A172 (cell line): ENCODE results near the gene OTULIN. TPM values are rescaled to one million over a fixed set of nuclear protein-coding genes. Genes with fewer than 3 reads are reported as not detected.

Source experiments
- DNase-seq: peaks from one replicate; pipeline ENCODE4 v3.0.0-alpha.2; 2015; ENCODE audit warnings: low spot score
- total RNA-seq: library from RNA; depleted of rRNA; stranded (reverse); fragments of >200 nt; shearing (Covaris generic); gene quantifications from 2 replicates; pipeline ENCODE4 v1.2.3, GENCODE V29; 2014; rRNA removed

OTULIN gene
- 34.4 and 36.1 TPM in 2 replicates for total RNA-seq

DNA sequence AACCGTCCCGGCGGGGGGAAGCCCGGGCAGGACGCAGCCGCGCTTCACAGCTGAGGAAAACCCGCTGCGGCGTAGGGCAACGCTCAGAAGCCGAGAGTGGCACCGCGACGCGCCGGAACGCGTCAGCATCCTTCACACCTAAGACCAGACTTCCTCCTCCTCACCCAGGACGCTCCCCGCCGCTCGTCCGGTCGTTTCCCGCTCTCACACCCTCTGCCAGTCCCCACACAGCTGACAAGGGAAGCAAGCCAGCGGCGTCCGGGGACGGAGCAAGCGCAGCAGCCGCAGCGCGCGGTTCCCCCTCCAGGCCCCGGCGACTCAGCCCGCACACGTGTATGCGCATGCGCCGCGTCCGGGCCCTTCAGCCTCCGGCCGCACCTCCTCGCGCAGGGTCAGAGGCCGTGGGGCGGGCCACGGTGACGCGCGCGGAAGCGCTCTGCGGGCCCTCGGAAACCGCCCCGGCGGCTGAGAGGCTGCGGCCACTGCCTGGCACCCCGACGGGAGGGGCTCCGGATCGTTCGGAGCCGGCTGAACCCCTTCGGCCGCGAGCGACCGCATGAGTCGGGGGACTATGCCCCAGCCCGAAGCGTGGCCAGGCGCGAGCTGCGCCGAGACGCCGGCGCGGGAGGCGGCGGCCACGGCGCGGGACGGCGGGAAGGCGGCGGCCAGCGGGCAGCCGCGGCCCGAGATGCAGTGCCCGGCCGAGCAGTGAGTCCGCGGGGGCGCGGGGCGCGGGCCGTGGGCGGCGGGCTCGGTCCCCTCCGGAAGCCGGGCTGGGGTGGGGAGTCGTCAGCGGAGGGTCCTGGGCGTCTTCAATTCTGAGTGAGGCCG lies at the start of gene OTULIN:
OTULIN (plus strand) TSS at position 449 of the 831 bp plus-strand sequence; CDS start at position 557, 108 bp downstream.
- peak; percentile 86 for DNase-seq

- no peak for DNase-seq
Observed at GRCh38 chr5:14615365-14615764, 49.2 kb upstream of the OTULIN start.

DNA sequence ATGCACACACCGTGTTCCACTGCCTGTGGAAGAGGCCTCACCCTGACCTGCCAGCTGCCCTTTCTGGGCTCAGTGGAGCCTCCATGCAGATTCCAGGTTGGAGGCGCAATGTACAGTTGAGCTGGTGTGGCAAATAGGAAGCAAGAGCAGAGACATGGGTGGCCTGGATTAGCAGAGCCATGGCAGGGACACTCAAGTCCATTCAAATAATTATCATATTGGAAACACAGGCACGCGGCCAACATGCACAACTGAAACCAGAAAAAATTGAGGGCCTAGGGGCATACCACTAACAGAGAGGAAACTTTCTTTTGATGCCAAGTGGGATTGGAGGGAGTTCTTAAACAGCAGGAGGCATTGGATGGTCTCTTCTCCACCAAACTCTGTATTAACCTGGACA lies 47.1 kb upstream of the OTULIN start:
- DNase-seq, result no peak

- no peak for DNase-seq
Observed at GRCh38 chr5:14627270-14627669, 37.2 kb upstream of the OTULIN start.

GRCh38 chr5:14628346-14628745 lies 36.2 kb upstream of the OTULIN start:
- DNase-seq, result peak; percentile 56

GRCh38 chr5:14630671-14631070 lies 33.8 kb upstream of the OTULIN start:
- DNase-seq, result no peak

DNA sequence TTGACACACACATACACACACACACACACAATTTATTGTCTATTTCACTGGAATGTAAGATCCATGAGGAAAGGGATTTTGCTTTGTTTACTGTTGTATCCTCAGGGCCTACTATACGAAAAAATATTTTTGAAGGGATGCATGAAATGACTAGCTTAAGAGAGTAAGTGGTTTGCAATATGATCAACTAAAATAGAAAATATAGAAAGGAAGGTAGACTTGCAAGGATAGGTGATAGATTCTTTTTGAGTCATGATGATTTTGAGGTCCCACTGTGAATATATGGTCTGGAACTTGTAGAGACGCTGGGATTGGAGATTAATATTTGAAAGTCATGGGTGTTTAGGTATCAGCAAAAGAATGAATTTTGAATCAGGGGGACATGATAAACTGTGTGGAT lies 28.9 kb upstream of the OTULIN start:
- DNase-seq, result no peak

DNA sequence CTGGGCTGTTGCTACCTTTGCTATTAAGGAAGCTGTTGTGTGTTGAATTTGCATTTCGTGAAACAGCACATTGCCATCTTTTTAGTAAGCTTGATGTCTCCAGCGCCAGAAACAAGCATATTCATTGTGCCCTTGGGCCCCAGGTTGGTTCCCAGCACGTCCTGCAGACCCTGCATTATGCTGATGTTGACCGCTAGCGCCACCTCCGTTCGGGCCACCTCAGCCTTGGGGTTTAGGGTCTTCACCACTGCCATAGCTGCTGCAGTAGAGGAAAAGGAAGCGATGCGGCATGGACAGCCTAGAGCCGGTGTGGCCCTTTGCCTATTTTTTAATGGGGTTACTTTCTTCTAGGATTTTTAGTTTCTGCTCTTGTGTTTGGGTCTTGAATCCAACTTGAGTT lies 23.8 kb upstream of the OTULIN start:
- no peak for DNase-seq

- no peak for DNase-seq
Observed at GRCh38 chr5:14644623-14645237, 19.8 kb upstream of the OTULIN start.

DNA sequence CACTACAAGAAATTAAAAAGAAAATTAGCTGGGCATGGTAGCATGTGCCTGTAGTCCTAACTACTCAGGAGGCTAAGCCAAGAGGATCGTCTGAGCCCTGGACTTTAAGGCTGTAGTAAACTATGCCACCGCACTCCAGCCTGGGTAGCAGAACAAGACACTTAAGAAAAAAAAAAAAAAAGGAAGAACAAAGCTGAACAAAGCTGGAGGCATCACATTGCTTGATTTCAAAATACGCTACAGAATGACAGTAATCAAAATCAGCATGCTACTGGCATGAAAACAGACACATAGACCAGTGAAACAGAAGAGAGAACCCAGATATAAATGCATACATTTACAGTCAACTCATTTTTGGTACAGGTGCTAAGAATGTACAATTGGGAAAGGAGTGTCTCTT lies 14.5 kb upstream of the OTULIN start:
- DNase-seq, result no peak

DNA sequence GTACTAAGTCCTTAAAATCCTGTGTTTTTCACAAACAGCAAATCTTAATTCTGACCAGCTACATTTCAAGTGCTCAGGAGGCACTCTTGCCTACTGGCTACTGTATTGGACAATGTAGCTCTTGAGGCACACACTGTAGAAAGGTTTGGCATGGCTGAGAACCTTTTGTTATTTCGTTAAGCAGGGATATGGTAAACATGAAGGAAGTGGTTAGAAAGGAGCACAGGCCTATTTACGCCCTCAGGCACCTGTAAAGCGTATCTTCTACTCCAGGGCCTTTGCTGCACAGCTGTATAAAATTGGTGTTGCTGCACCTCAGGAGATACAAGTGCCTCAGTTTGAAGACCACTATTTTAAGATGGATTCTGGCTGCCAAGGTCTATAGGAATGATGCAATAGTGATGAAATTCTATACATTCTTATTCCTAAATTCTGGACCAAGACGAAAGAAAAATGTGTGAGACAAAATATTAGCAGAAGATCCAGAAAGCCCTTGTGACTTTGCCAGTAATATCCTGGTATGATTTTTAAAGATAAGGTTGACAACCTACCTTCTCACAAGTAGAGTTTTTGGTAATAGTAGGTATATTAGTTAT lies 9.3 kb upstream of the OTULIN start:
- DNase-seq, result no peak

DNA sequence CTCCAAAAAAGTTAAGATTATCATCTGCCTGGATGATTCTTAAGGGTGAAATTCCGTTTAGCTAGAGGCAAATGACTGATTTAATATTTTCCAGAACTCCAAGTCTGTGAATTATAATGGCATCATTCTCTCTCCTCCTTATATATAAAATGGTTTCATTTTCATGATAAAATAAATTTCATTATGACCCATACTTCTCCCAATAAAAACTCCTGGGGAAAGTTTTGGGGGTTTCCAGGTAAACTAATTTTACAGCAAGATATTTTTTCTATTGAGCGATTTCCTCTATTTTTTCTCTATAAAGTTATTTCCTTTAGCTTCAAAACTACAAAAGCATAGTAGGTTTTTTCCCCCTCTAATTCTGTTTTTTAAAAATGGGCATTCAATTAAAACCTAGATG lies 7.6 kb upstream of the OTULIN start:
- no peak for DNase-seq

- DNase-seq, result no peak
Observed at GRCh38 chr5:14659821-14660607, 4.5 kb upstream of the OTULIN start.

- no peak for DNase-seq
Observed at GRCh38 chr5:14660833-14661232, 3.7 kb upstream of the OTULIN start.

- DNase-seq, result no peak
Observed at GRCh38 chr5:14662721-14663260, 1.7 kb upstream of the OTULIN start.

GRCh38 chr5:14663734-14664269 lies 716 bp upstream of the OTULIN start:
- peak; percentile 25 for DNase-seq

- DNase-seq, result peak; percentile 38
Observed at GRCh38 chr5:14665101-14665822, 744 bp downstream of the OTULIN start.

- no peak for DNase-seq
Observed at GRCh38 chr5:14665949-14666348, 1.4 kb downstream of the OTULIN start.

DNA sequence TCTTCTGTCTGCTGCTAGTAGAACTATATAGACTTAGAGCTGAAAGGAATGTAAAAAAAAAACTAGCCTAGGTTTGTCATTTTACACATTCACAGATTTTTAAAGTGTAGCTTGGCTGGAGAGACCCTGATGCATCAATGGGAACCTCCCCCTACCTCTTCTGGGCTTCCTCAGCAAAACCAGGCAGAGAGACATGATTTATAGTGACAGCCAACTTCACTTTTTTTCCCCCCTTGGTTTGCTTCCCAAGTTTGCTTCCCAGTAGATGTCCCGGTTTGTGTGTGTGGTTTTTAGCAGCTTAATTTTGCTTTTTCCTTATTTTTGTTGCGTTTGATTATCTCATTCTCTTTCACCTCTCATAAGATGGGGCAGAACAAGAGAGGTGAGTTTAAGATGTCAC lies 1.8 kb downstream of the OTULIN start:
- no peak for DNase-seq

GRCh38 chr5:14667290-14667689 lies 2.8 kb downstream of the OTULIN start:
- DNase-seq, result no peak

GRCh38 chr5:14667770-14668169 lies 3.3 kb downstream of the OTULIN start:
- no peak for DNase-seq
